Measurements from ENCODE around the gene NEAT1. TPM values are rescaled to one million over a fixed set of nuclear protein-coding genes. Genes with fewer than 3 reads are reported as not detected.

Gene NEAT1
- total and polyA plus RNA-seq, 9 of the 15 experiments (the other 6 are each of a cell fraction or from before 2014, with no cell fraction given): 20.1 to 389 (median 62.8) TPM

DNA sequence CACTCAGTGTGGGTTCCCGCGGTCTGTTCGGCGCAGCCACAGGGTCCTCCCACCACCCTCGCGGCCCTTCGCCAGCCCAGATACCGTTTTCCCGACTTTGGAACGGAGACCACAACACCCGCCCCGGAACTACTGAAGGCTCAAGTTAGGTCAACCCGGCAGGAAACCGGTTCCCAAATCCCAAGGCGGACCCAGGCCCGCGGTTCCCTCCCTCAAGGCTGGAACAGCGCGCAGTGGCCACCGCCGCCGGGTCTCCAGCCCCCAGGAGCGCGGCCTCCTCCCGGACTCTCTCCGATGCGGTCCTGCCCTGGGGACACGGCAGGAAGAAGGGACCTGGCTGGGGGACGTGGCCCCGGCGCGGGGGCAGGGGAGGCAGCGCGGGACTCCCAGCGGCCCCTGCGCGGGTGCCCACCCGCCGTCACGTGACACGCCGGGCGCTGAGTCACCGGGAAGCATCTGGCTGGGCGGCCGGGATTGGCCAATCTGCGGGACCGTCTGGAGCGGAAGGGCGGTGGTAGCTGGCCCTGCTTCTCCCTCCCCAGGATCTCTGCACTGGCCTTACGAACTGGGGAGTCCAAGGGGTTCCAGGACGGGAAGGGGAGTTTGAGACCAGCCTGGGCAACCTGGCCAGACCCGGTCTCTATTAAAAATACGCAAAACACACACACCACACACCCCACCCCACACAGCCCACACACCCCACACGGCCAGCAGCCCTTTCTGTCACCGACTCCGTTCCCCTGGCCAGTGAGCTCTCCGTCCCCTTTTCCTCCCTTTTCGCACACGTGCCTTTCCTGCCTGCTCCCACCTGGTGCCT lies 54.8 kb downstream of the NEAT1 start (continued):
- TF ChIP-seq ZNF584 (CRISPR knock-in tag; IDR thresholded peaks at IDR 0.05; ENCODE audit: low read depth) (peak; percentile 58; the same call in 1 of the 2 replicates), NFRKB (IDR thresholded peaks at IDR 0.05; ENCODE audit: low read depth) (peak; percentile 89), FIP1L1 (IDR thresholded peaks at IDR 0.05; ENCODE audit: low read depth, low read length, poor library complexity, severe bottlenecking) (peak; percentile 81), NFE2 (IDR thresholded peaks at IDR 0.05; ENCODE audit: low read depth) (peak; percentile 94), NR2C2 (CRISPR knock-in tag; IDR thresholded peaks at IDR 0.05) (no peak), NR2C2 (tag; IDR thresholded peaks at IDR 0.05) (peak; percentile 95), C11orf30 (IDR thresholded peaks at IDR 0.05; ENCODE audit: low read depth) (peak; percentile 93), BRD9 (IDR thresholded peaks at IDR 0.05; ENCODE audit: low read depth, partially characterized antibody) (peak; percentile 90), EP300 (IDR thresholded peaks at IDR 0.05; ENCODE audit: low read length) (peak; percentile 70), DMBX1 (CRISPR knock-in tag; IDR thresholded peaks at IDR 0.05; ENCODE audit: borderline replicate concordance) (peak; percentile 60; the same call in 1 of the 2 replicates)
- TF ChIP-seq, protein P1, sequence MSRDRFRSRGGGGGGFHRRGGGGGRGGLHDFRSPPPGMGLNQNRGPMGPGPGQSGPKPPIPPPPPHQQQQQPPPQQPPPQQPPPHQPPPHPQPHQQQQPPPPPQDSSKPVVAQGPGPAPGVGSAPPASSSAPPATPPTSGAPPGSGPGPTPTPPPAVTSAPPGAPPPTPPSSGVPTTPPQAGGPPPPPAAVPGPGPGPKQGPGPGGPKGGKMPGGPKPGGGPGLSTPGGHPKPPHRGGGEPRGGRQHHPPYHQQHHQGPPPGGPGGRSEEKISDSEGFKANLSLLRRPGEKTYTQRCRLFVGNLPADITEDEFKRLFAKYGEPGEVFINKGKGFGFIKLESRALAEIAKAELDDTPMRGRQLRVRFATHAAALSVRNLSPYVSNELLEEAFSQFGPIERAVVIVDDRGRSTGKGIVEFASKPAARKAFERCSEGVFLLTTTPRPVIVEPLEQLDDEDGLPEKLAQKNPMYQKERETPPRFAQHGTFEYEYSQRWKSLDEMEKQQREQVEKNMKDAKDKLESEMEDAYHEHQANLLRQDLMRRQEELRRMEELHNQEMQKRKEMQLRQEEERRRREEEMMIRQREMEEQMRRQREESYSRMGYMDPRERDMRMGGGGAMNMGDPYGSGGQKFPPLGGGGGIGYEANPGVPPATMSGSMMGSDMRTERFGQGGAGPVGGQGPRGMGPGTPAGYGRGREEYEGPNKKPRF (IDR thresholded peaks at IDR 0.05; ENCODE audit: low read depth, low read length): no peak
- TF ChIP-seq, protein P2, sequence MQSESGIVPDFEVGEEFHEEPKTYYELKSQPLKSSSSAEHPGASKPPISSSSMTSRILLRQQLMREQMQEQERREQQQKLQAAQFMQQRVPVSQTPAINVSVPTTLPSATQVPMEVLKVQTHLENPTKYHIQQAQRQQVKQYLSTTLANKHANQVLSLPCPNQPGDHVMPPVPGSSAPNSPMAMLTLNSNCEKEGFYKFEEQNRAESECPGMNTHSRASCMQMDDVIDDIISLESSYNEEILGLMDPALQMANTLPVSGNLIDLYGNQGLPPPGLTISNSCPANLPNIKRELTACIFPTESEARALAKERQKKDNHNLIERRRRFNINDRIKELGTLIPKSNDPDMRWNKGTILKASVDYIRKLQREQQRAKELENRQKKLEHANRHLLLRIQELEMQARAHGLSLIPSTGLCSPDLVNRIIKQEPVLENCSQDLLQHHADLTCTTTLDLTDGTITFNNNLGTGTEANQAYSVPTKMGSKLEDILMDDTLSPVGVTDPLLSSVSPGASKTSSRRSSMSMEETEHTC (IDR thresholded peaks at IDR 0.05): peak; percentile 83; the same call in 1 of the 2 replicates
- TF ChIP-seq, protein P3, sequence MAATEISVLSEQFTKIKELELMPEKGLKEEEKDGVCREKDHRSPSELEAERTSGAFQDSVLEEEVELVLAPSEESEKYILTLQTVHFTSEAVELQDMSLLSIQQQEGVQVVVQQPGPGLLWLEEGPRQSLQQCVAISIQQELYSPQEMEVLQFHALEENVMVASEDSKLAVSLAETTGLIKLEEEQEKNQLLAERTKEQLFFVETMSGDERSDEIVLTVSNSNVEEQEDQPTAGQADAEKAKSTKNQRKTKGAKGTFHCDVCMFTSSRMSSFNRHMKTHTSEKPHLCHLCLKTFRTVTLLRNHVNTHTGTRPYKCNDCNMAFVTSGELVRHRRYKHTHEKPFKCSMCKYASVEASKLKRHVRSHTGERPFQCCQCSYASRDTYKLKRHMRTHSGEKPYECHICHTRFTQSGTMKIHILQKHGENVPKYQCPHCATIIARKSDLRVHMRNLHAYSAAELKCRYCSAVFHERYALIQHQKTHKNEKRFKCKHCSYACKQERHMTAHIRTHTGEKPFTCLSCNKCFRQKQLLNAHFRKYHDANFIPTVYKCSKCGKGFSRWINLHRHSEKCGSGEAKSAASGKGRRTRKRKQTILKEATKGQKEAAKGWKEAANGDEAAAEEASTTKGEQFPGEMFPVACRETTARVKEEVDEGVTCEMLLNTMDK (IDR thresholded peaks at IDR 0.05; ENCODE audit: borderline replicate concordance, insufficient read depth, low read depth, low read length, poor library complexity, severe bottlenecking): peak; percentile 2
- TF ChIP-seq, protein P4, sequence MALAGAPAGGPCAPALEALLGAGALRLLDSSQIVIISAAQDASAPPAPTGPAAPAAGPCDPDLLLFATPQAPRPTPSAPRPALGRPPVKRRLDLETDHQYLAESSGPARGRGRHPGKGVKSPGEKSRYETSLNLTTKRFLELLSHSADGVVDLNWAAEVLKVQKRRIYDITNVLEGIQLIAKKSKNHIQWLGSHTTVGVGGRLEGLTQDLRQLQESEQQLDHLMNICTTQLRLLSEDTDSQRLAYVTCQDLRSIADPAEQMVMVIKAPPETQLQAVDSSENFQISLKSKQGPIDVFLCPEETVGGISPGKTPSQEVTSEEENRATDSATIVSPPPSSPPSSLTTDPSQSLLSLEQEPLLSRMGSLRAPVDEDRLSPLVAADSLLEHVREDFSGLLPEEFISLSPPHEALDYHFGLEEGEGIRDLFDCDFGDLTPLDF (CRISPR knock-in tag; IDR thresholded peaks at IDR 0.05): 0 out of 2 replicates have a peak, but pooled peaks have one; percentile 29
- TF ChIP-seq, protein P5, sequence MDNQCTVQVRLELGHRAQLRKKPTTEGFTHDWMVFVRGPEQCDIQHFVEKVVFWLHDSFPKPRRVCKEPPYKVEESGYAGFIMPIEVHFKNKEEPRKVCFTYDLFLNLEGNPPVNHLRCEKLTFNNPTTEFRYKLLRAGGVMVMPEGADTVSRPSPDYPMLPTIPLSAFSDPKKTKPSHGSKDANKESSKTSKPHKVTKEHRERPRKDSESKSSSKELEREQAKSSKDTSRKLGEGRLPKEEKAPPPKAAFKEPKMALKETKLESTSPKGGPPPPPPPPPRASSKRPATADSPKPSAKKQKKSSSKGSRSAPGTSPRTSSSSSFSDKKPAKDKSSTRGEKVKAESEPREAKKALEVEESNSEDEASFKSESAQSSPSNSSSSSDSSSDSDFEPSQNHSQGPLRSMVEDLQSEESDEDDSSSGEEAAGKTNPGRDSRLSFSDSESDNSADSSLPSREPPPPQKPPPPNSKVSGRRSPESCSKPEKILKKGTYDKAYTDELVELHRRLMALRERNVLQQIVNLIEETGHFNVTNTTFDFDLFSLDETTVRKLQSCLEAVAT (IDR thresholded peaks at IDR 0.05): peak; percentile 98 to 99
- TF ChIP-seq, protein P6, sequence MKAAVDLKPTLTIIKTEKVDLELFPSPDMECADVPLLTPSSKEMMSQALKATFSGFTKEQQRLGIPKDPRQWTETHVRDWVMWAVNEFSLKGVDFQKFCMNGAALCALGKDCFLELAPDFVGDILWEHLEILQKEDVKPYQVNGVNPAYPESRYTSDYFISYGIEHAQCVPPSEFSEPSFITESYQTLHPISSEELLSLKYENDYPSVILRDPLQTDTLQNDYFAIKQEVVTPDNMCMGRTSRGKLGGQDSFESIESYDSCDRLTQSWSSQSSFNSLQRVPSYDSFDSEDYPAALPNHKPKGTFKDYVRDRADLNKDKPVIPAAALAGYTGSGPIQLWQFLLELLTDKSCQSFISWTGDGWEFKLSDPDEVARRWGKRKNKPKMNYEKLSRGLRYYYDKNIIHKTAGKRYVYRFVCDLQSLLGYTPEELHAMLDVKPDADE (conservative IDR thresholded peaks at IDR 0.05; ENCODE audit: control insufficient read depth, low read depth, low read length): peak; percentile 70; the same call in 1 of the 2 replicates

All from K562 (cell line).